NCI-H82 treated with DMSO at 0.1 percent for 48 hours (cell line): ENCODE data around the gene SLC22A12.

Experiments
- DNase-seq: peaks from one replicate; lab custom pipeline; 2025; ENCODE audit not compliant: unreplicated experiment; lab: John Stamatoyannopoulos, UW

SLC22A12 gene

GRCh38 chr11:64562723-64563351 is 28.2 kb upstream of the SLC22A12 start:
- no peak for DNase-seq

- DNase-seq: no peak
These were observed 27.1 kb upstream of the SLC22A12 start for GRCh38 chr11:64563966-64564365.

GRCh38 chr11:64564419-64564818 is 26.6 kb upstream of the SLC22A12 start:
- no peak for DNase-seq

GRCh38 chr11:64564947-64565889 is 25.8 kb upstream of the SLC22A12 start:
- no peak for DNase-seq

GRCh38 chr11:64566042-64566914 is 24.7 kb upstream of the SLC22A12 start:
- peak; percentile 58 for DNase-seq

GRCh38 chr11:64566915-64567891 is 23.8 kb upstream of the SLC22A12 start:
- DNase-seq: no peak

- DNase-seq: no peak
These were observed 22.9 kb upstream of the SLC22A12 start for GRCh38 chr11:64568041-64568571.

GRCh38 chr11:64568584-64569140 is 22.4 kb upstream of the SLC22A12 start:
- DNase-seq: no peak

GRCh38 chr11:64569300-64569970 is 21.6 kb upstream of the SLC22A12 start:
- DNase-seq: no peak

- no peak for DNase-seq
These were observed 20.7 kb upstream of the SLC22A12 start for GRCh38 chr11:64570341-64570740.

- no peak for DNase-seq
These were observed 20.0 kb upstream of the SLC22A12 start for GRCh38 chr11:64571050-64571409.

- DNase-seq: no peak
These were observed 19.5 kb upstream of the SLC22A12 start for GRCh38 chr11:64571410-64572091.

- DNase-seq: no peak
These were observed 18.9 kb upstream of the SLC22A12 start for GRCh38 chr11:64572143-64572542.

GRCh38 chr11:64577202-64577601 is 13.8 kb upstream of the SLC22A12 start:
- no peak for DNase-seq

GRCh38 chr11:64580412-64580811 is 10.6 kb upstream of the SLC22A12 start:
- DNase-seq: no peak

GRCh38 chr11:64581057-64581523 is 9.9 kb upstream of the SLC22A12 start:
- DNase-seq: no peak

- DNase-seq: no peak
These were observed 8.1 kb upstream of the SLC22A12 start for GRCh38 chr11:64582885-64583284.
